AG09319 (cell line): Measurements from ENCODE around the gene INKA2.

Experiments used
- DNase-seq: peaks from one replicate; pipeline ENCODE4 v3.0.0-alpha.2; 2010; ENCODE audit warnings: low read depth; ENCODE audit errors: extremely low read depth
- CTCF ChIP-seq: IDR thresholded peaks from 2 replicates; pipeline ENCODE4 v1.5.1; 2011; ENCODE audit warnings: low read depth, mild to moderate bottlenecking, inconsistent platforms, low read length, moderate library complexity

Gene INKA2

GRCh38 chr1:111717450-111717849 is 21.7 kb downstream of the INKA2 start:
- TF ChIP-seq CTCF: no peak
- DNase-seq: no peak

GRCh38 chr1:111716333-111716732 is 22.9 kb downstream of the INKA2 start:
- no peak for TF ChIP-seq CTCF
- no peak for DNase-seq

- no peak for DNase-seq
- TF ChIP-seq CTCF: no peak
These were observed 29.2 kb downstream of the INKA2 start for GRCh38 chr1:111709986-111710385.

- TF ChIP-seq CTCF: no peak
- peak; percentile 25 for DNase-seq
These were observed 31.3 kb downstream of the INKA2 start for GRCh38 chr1:111707906-111708305.

GRCh38 chr1:111706921-111707320 is 32.3 kb downstream of the INKA2 start:
- no peak for DNase-seq
- no peak for TF ChIP-seq CTCF

GRCh38 chr1:111705841-111706240 is 33.4 kb downstream of the INKA2 start:
- no peak for DNase-seq
- TF ChIP-seq CTCF: no peak

- no peak for DNase-seq
- TF ChIP-seq CTCF: no peak
These were observed 34.4 kb downstream of the INKA2 start for GRCh38 chr1:111704776-111705175.
